ENCODE measurements around the gene TIPARP. TPM values are rescaled to one million over a fixed set of nuclear protein-coding genes. Genes with fewer than 3 reads are reported as not detected.

Gene TIPARP
- total and polyA plus RNA-seq, 4 donors: 20.8 to 56.1 (median 40.0) TPM

- Histone ChIP-seq H3K4me3 (no peak overlapping the region), H3K36me3 (ENCODE audit: control insufficient read depth in 4 of 4, insufficient read depth in 4 of 4, low read length in 4 of 4) (no peaks in the 10 kb centered on the region), H3K9me3 (ENCODE audit: control insufficient read depth in 4 of 4, insufficient read depth in 3 of 4, low read length in 3 of 4) (peaks cover 0 to 4% (median 0%) of the 10 kb centered on the region in 4 donors), H3K27me3 (ENCODE audit: control insufficient read depth in 3 of 3, insufficient read depth in 3 of 3, low read length in 2 of 3) (no peaks in the 10 kb centered on the region), H3K4me1 (ENCODE audit: control insufficient read depth in 5 of 5, insufficient read depth in 5 of 5, low read length in 5 of 5) (peaks cover 0 to 22% (median 4%) of the 10 kb centered on the region in 5 donors), H3K9ac (ENCODE audit: insufficient read depth in 1 of 2, low read length in 2 of 2) (no peak overlapping the region), H3K27ac (ENCODE audit: low read depth in 1 of 2, low read length in 1 of 2) (no peak overlapping the region)
- no peak for TF ChIP-seq CTCF (IDR thresholded peaks at IDR 0.05; ENCODE audit: control extremely low read depth, extremely low read depth)
- whole genome bisulfite sequencing, 2 donors: 82 to 90% methylated on average over 1 of the region's 1 CpG
- DNase-seq: no peak
- ATAC-seq (ENCODE audit: insufficient read depth, low FRiP score): no peak
These were observed 72.7 kb downstream of the TIPARP start for GRCh38 chr3:156747046-156747445.

- WGBS, 2 donors: 55 to 70% methylated on average over 5 of the region's 5 CpGs
- Histone ChIP-seq H3K27me3 (ENCODE audit: control insufficient read depth in 3 of 3, insufficient read depth in 3 of 3, low read length in 2 of 3) (no peaks in the 10 kb centered on the region), H3K36me3 (ENCODE audit: control insufficient read depth in 4 of 4, insufficient read depth in 4 of 4, low read length in 4 of 4) (no peaks in the 10 kb centered on the region), H3K9me3 (ENCODE audit: control insufficient read depth in 4 of 4, insufficient read depth in 3 of 4, low read length in 3 of 4) (peaks cover 0 to 4% (median 0%) of the 10 kb centered on the region in 4 donors), H3K27ac (ENCODE audit: low read depth in 1 of 2, low read length in 1 of 2) (no peak overlapping the region), H3K9ac (ENCODE audit: insufficient read depth in 1 of 2, low read length in 2 of 2) (no peak overlapping the region), H3K4me3 (no peak overlapping the region), H3K4me1 (ENCODE audit: control insufficient read depth in 5 of 5, insufficient read depth in 5 of 5, low read length in 5 of 5) (peaks cover 0 to 22% (median 4%) of the 10 kb centered on the region in 5 donors)
- TF ChIP-seq CTCF (IDR thresholded peaks at IDR 0.05; ENCODE audit: control extremely low read depth, extremely low read depth): no peak
- ATAC-seq (ENCODE audit: insufficient read depth, low FRiP score) (no peak), DNase-seq (peak in 1 of 3 donors; percentile 28)
These were observed 74.9 kb downstream of the TIPARP start for GRCh38 chr3:156749244-156749643.

DNA sequence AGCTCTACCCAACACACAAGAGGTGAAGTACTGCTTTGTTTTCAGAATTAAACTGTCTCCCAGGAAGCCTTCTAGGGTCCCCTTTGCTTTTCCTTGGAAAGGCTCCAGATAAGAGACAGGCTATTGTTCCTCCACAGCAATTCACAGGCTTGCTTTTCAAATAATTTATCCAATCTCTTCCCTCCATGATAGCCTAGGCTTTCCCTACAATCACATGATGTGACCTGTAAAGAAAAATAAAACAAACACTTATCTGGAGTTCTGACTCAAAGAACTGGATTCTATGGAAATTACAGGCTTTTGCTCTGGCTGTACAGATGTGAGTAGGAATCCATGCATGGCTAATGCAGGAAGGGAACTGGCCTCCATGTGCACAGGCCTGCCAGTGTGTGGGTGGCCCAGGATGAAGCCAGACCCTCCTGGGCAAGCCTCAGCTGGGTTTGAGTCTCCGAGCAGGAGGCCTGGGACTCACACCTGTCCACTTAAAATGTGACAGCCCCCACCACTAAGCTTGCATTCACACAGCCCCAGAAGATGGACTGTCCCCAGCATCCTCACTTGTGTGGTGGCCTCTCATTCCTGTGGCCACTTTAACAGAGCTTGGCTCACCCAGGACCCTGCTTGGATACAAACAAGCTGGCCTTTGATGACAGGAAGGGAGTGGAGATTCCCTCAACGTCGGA, 75.9 kb downstream of the TIPARP start:
- no peak overlapping the region for H3K27ac ChIP-seq (ENCODE audit: low read depth in 1 of 2, low read length in 1 of 2)
- peaks cover 0 to 4% (median 0%) of the 10 kb centered on the region in 4 donors for H3K9me3 ChIP-seq (ENCODE audit: control insufficient read depth in 4 of 4, insufficient read depth in 3 of 4, low read length in 3 of 4)
- ATAC-seq (ENCODE audit: insufficient read depth, low FRiP score): no peak
- no peaks in the 10 kb centered on the region for H3K27me3 ChIP-seq (ENCODE audit: control insufficient read depth in 3 of 3, insufficient read depth in 3 of 3, low read length in 2 of 3)
- no peak overlapping the region for H3K4me3 ChIP-seq
- H3K36me3 ChIP-seq (ENCODE audit: control insufficient read depth in 4 of 4, insufficient read depth in 4 of 4, low read length in 4 of 4): no peaks in the 10 kb centered on the region
- peaks cover 0 to 22% (median 4%) of the 10 kb centered on the region in 5 donors for H3K4me1 ChIP-seq (ENCODE audit: control insufficient read depth in 5 of 5, insufficient read depth in 5 of 5, low read length in 5 of 5)
- 33 to 40% methylated on average over 3 of the region's 3 CpGs for WGBS, 2 donors
- DNase-seq: no peak
- TF ChIP-seq CTCF (IDR thresholded peaks at IDR 0.05; ENCODE audit: control extremely low read depth, extremely low read depth): no peak
- no peak overlapping the region for H3K9ac ChIP-seq (ENCODE audit: insufficient read depth in 1 of 2, low read length in 2 of 2)
